ENCODE results near the gene ACSF2.
"Not testable (repeated sequence)": the region's sequence is repeated elsewhere in the genome, so short reads cannot be mapped to it uniquely, and the experiment has no call there.

The ACSF2 gene

GRCh38 chr17:50406578-50406977 is 19.4 kb upstream of the ACSF2 start:
- H3K27me3 ChIP-seq, result no peaks in the 10 kb centered on the region
- H3K9me3 ChIP-seq, result no peaks in the 10 kb centered on the region
- no peak overlapping the region for H3K9ac ChIP-seq
- no peaks in the 10 kb centered on the region for H4K20me1 ChIP-seq
- H3K36me3 ChIP-seq, result no peaks in the 10 kb centered on the region
- H3K4me1 ChIP-seq, result no peaks in the 10 kb centered on the region
- TF ChIP-seq Cebpa-rat (IDR thresholded peaks at IDR 0.05), result no peak
- no peak overlapping the region for H3K4me2 ChIP-seq
- no peak overlapping the region for H3K4me3 ChIP-seq
- H3K27ac ChIP-seq, result no peak overlapping the region

- H3K9me3 ChIP-seq, result no peaks in the 10 kb centered on the region
Observed at GRCh38 chr17:50407921-50408320, 18.1 kb upstream of the ACSF2 start.

GRCh38 chr17:50412188-50412732 is 13.8 kb upstream of the ACSF2 start:
- no peaks in the 10 kb centered on the region for H3K4me1 ChIP-seq
- TF ChIP-seq Cebpa-rat (IDR thresholded peaks at IDR 0.05), result no peak
- H4K20me1 ChIP-seq, result no peaks in the 10 kb centered on the region
- no peaks in the 10 kb centered on the region for H3K36me3 ChIP-seq
- H3K4me2 ChIP-seq, result no peak overlapping the region
- no peaks in the 10 kb centered on the region for H3K27me3 ChIP-seq
- no peak overlapping the region for H3K27ac ChIP-seq
- no peak overlapping the region for H3K4me3 ChIP-seq
- H3K9ac ChIP-seq, result no peak overlapping the region
- H3K9me3 ChIP-seq, result no peaks in the 10 kb centered on the region

More at GRCh38 chr17:50407921-50408320, 18.1 kb upstream of the ACSF2 start:
- H3K4me2 ChIP-seq, result no peak overlapping the region
- H4K20me1 ChIP-seq, result no peaks in the 10 kb centered on the region
- no peaks in the 10 kb centered on the region for H3K4me1 ChIP-seq
- no peaks in the 10 kb centered on the region for H3K36me3 ChIP-seq
- no peak overlapping the region for H3K4me3 ChIP-seq
- TF ChIP-seq Cebpa-rat (IDR thresholded peaks at IDR 0.05), result no peak
- no peak overlapping the region for H3K27ac ChIP-seq
- no peaks in the 10 kb centered on the region for H3K27me3 ChIP-seq
- no peak overlapping the region for H3K9ac ChIP-seq

GRCh38 chr17:50414808-50415207 is 11.2 kb upstream of the ACSF2 start:
- Histone ChIP-seq H4K20me1 (no peaks in the 10 kb centered on the region), H3K4me1 (no peaks in the 10 kb centered on the region), H3K36me3 (no peaks in the 10 kb centered on the region), H3K9ac (no peak overlapping the region), H3K4me3 (no peak overlapping the region), H3K27me3 (no peaks in the 10 kb centered on the region), H3K9me3 (peaks cover 13% of the 10 kb centered on the region), H3K27ac (no peak overlapping the region), H3K4me2 (no peak overlapping the region)
- TF ChIP-seq Cebpa-rat (IDR thresholded peaks at IDR 0.05), result no peak

DNA sequence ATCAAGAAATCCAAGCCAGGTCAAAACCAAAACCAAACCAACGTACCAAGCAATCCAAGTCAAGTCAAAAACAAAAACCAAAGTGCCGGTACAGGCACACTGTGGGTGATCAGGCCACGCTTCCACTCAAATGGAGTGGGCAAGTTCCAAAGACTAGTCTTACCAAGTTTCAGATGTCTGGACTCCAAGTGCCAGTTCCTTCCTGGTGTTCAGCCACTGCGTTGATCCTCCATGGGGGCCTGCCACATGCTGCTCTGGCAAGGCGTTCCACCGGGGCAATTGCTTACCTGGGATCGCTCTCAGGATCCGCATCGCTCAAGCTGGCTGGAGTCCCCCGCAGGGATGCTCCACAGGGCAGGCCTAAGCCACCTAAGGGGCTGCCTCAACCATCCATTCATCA is 6.4 kb upstream of the ACSF2 start:
- not testable (repeated sequence) for H3K27me3 ChIP-seq, H3K4me2 ChIP-seq, H3K27ac ChIP-seq, H4K20me1 ChIP-seq, H3K4me3 ChIP-seq, H3K36me3 ChIP-seq, H3K9ac ChIP-seq
- Histone ChIP-seq H3K4me1 (peaks cover 34% of the 10 kb centered on the region), H3K9me3 (peaks cover 21% of the 10 kb centered on the region)

- Histone ChIP-seq H3K27ac (peak overlapping the region; percentile 75), H3K9me3 (peaks cover 21% of the 10 kb centered on the region), H3K36me3 (no peaks in the 10 kb centered on the region), H3K4me2 (peak overlapping the region; percentile 82), H3K27me3 (no peaks in the 10 kb centered on the region), H3K9ac (peak overlapping the region; percentile 69), H3K4me3 (peak overlapping the region; percentile 59), H3K4me1 (peaks cover 44% of the 10 kb centered on the region), H4K20me1 (no peaks in the 10 kb centered on the region)
- peak; percentile 42; the same call in 1 of the 2 replicates for TF ChIP-seq Cebpa-rat (IDR thresholded peaks at IDR 0.05)
Observed at GRCh38 chr17:50420419-50421112, 5.5 kb upstream of the ACSF2 start.

DNA sequence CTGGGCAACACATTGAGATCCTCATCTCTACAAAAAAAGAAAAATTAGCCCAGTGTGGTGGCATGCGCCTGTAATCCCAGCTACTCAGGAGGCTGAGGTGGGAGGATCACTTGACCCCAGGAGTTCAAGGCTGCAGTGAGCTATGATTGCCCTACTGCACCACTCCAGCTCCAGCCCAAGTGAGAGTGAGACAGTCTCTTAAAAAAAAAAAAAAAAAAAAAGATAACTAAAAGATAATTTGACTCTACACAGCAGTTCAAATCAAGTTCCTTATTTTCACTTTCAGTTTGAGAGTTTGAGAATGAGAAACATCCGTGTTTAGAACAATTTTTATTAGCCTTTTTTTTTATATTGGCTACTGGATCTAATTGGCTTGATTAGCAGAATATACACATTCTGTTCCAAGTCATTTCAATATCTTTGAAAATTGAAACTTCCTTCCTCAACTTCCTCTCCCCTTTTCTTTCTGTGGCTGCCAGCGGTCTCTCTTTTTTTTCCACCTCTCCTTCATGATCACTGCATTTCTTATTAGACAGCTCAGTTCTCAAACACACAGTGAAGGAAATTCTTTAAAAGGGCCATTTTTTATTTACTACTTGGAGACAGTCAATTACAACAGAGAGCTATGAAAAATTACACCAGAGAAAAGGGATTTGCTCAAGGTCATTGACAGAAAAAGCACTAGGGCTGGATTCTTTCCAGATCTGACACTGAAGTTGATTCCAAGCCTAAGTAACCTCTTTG is 4.5 kb upstream of the ACSF2 start:
- Histone ChIP-seq H3K4me2 (peak overlapping the region; percentile 82), H3K4me1 (peaks cover 47% of the 10 kb centered on the region), H3K27me3 (no peaks in the 10 kb centered on the region), H3K9me3 (peaks cover 21% of the 10 kb centered on the region), H3K4me3 (peak overlapping the region; percentile 59), H3K9ac (peak overlapping the region; percentile 69), H3K27ac (peak overlapping the region; percentile 75), H4K20me1 (no peaks in the 10 kb centered on the region), H3K36me3 (no peaks in the 10 kb centered on the region)
- TF ChIP-seq Cebpa-rat (IDR thresholded peaks at IDR 0.05), result no peak

GRCh38 chr17:50422738-50423137 is 3.3 kb upstream of the ACSF2 start:
- Histone ChIP-seq H3K27ac (no peak overlapping the region), H3K4me1 (peaks cover 59% of the 10 kb centered on the region), H3K4me2 (no peak overlapping the region), H3K27me3 (no peaks in the 10 kb centered on the region), H3K36me3 (no peaks in the 10 kb centered on the region), H3K9me3 (peaks cover 21% of the 10 kb centered on the region), H3K4me3 (no peak overlapping the region), H3K9ac (no peak overlapping the region), H4K20me1 (no peaks in the 10 kb centered on the region)
- no peak for TF ChIP-seq Cebpa-rat (IDR thresholded peaks at IDR 0.05)

DNA sequence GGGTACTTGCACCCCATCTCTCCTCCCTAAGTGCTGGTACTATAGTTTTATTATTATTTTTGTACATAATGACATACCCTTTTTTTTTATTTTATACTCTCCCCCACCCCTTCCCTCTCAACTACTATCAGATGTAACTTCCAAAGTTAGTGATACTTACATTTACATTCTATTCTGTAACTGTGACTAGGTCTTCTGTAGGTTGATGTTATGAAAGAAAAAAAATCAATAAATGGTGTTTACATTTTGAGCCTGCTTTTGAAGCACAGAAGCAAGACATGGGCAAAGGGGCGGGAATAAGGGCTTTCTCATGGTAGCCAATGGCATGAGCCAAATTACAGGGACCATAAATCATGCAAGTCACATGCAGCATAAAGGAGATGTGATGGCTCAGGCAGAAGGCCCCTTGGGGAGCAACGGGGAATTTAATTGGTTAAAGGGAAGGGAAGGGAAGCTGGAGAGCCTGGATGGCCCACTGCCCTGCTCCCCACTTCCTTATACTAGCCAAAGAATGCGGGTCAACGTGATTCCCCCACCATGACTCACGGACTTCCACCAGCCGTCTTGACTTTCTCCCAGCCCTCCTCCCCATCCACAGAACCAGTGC is 2.4 kb upstream of the ACSF2 start:
- Histone ChIP-seq H3K9ac (no peak overlapping the region), H3K27ac (no peak overlapping the region), H3K27me3 (no peaks in the 10 kb centered on the region), H3K4me3 (no peak overlapping the region), H3K4me1 (peaks cover 67% of the 10 kb centered on the region), H3K9me3 (peaks cover 20% of the 10 kb centered on the region), H4K20me1 (no peaks in the 10 kb centered on the region), H3K36me3 (no peaks in the 10 kb centered on the region), H3K4me2 (peak overlapping the region; percentile 27)
- TF ChIP-seq Cebpa-rat (IDR thresholded peaks at IDR 0.05), result no peak

Measured in BLaER1 (cell line).